HCEC 1CT (cell line): ENCODE measurements around the gene FAM114A1.
"Not testable (repeated sequence)": the region's sequence is repeated elsewhere in the genome, so short reads cannot be mapped to it uniquely, and the experiment has no call there.

Experiments used
- DNase-seq: peaks from one replicate; pipeline ENCODE4 v3.0.0-alpha.2; 2017

Gene FAM114A1

GRCh38 chr4:38905652-38906385 lies 38.2 kb downstream of the FAM114A1 start:
- DNase-seq, result no peak

- DNase-seq, result no peak
Observed at GRCh38 chr4:38907696-38908270, 40.2 kb downstream of the FAM114A1 start.

GRCh38 chr4:38909015-38909414 lies 41.4 kb downstream of the FAM114A1 start:
- no peak for DNase-seq

- DNase-seq, result no peak
Observed at GRCh38 chr4:38911257-38911656, 43.7 kb downstream of the FAM114A1 start.

- DNase-seq, result no peak
Observed at GRCh38 chr4:38914854-38915253, 47.2 kb downstream of the FAM114A1 start.

- not testable (repeated sequence) for DNase-seq
Observed at GRCh38 chr4:38916267-38916666, 48.7 kb downstream of the FAM114A1 start.

GRCh38 chr4:38917481-38918025 lies 49.9 kb downstream of the FAM114A1 start:
- DNase-seq, result peak; percentile 55

- no peak for DNase-seq
Observed at GRCh38 chr4:38919494-38919893, 51.9 kb downstream of the FAM114A1 start.

GRCh38 chr4:38920186-38920585 lies 52.6 kb downstream of the FAM114A1 start:
- no peak for DNase-seq

GRCh38 chr4:38920677-38921076 lies 53.1 kb downstream of the FAM114A1 start:
- no peak for DNase-seq

- DNase-seq, result no peak
Observed at GRCh38 chr4:38921151-38921550, 53.5 kb downstream of the FAM114A1 start.

- DNase-seq, result no peak
Observed at GRCh38 chr4:38923746-38924145, 56.1 kb downstream of the FAM114A1 start.

GRCh38 chr4:38924353-38924752 lies 56.7 kb downstream of the FAM114A1 start:
- DNase-seq, result no peak

GRCh38 chr4:38925492-38926413 lies 58.1 kb downstream of the FAM114A1 start:
- no peak for DNase-seq

- no peak for DNase-seq
Observed at GRCh38 chr4:38926896-38927295, 59.3 kb downstream of the FAM114A1 start.

- DNase-seq, result no peak
Observed at GRCh38 chr4:38928568-38928967, 61.0 kb downstream of the FAM114A1 start.

- no peak for DNase-seq
Observed at GRCh38 chr4:38928974-38929373, 61.4 kb downstream of the FAM114A1 start.

GRCh38 chr4:38930204-38930603 lies 62.6 kb downstream of the FAM114A1 start:
- DNase-seq, result no peak

- DNase-seq, result no peak
Observed at GRCh38 chr4:38930707-38931106, 63.1 kb downstream of the FAM114A1 start.

GRCh38 chr4:38931125-38931524 lies 63.5 kb downstream of the FAM114A1 start:
- no peak for DNase-seq

- DNase-seq, result no peak
Observed at GRCh38 chr4:38935391-38936073, 67.9 kb downstream of the FAM114A1 start.

- no peak for DNase-seq
Observed at GRCh38 chr4:38939165-38939564, 71.6 kb downstream of the FAM114A1 start.

- DNase-seq, result no peak
Observed at GRCh38 chr4:38940476-38940875, 72.9 kb downstream of the FAM114A1 start.
